Body of pancreas (tissue), 4 donors: ENCODE results near the gene HSD17B10. TPM values are rescaled to one million over a fixed set of nuclear protein-coding genes. Genes with fewer than 3 reads are reported as not detected.
A peak's percentile ranks its signal among the peaks of the same experiment; 100 is the strongest.

Experiments
- ATAC-seq: fragments of 150-250 bp; one replicate; pipeline ENCODE4 v1.9.1; 2016
- DNase-seq, 4 donors: peaks; one replicate each; pipeline ENCODE4 v3.0.0-alpha.2; 2019
- H3K27ac ChIP-seq, 4 donors: fragments of 200-600 bp; sonication (generic); 1 replicate in 3 of 4; 2 replicates in 1 of 4; pipeline versions ENCODE4 v1.5.1 to v1.6.1; 2016 to 2019; ENCODE audit warnings: mild to moderate bottlenecking in 1 of 4, mixed read lengths in 1 of 4, moderate library complexity in 1 of 4
- H3K27me3 ChIP-seq, 2 donors: fragments of 200-600 bp; sonication (generic); one replicate each; pipeline ENCODE4 v1.6.0; 2016; ENCODE audit warnings: mild to moderate bottlenecking in 1 of 2
- H3K36me3 ChIP-seq, 2 donors: fragments of 200-600 bp; sonication (generic); replicated peaks in 1 of 2; 2 replicates each; pipeline ENCODE4 v1.5.1; 2016; ENCODE audit warnings: low read depth in 2 of 2; ENCODE audit not compliant: insufficient read depth in 1 of 2
- H3K4me1 ChIP-seq: fragments of 200-600 bp; sonication (generic); one replicate; pipeline ENCODE4 v1.6.0; 2016
- H3K4me3 ChIP-seq, 2 donors: fragments of 200-600 bp; sonication (generic); 1 replicate in 1 of 2; 2 replicates in 1 of 2; pipeline ENCODE4 v1.5.1; 2016 to 2019
- H3K9me3 ChIP-seq, 3 donors: fragments of 200-600 bp; sonication (generic); 1 replicate in 2 of 3; 2 replicates in 1 of 3; pipeline ENCODE4 v1.5.1; 2016
- POLR2A ChIP-seq, 3 donors: fragments of 450-650 bp; IDR thresholded peaks; one replicate each; pipeline ENCODE4 v1.6.1; 2016; ENCODE audit warnings: antibody characterized with exemption in 3 of 3, mild to moderate bottlenecking in 2 of 3
- WGBS, 2 donors: methylation state at CpG; one replicate each; pipeline ENCODE4 v1.1.5; 2017; 5-methylcytosine and 5-hydroxymethylcytosine counted together
- intact Hi-C: fragments of 100-400 bp; cut with DNase I; formaldehyde crosslinking; loops from one replicate; pipeline ENCODE4 v1.15.1; 2023
- total RNA-seq, 2 donors: library from RNA; depleted of rRNA; stranded (reverse); fragments of >200 nt; gene quantifications; one replicate each; pipeline ENCODE4 v1.1.0, GENCODE V29; 2016
- TF ChIP-seq, protein P1 (sequence below), 7 experiments: fragments of 450-650 bp in 4 of 7; fragments of 200-600 bp in 3 of 7; sonication (generic) in 3 of 7; IDR thresholded peaks; one replicate each; pipeline ENCODE4 v1.5.1; 2016 to 2019; ENCODE audit warnings: antibody characterized with exemption in 7 of 7

Gene HSD17B10
- 10 to 100 TPM; 40.5 to 50.1 TPM for total RNA-seq

DNA sequence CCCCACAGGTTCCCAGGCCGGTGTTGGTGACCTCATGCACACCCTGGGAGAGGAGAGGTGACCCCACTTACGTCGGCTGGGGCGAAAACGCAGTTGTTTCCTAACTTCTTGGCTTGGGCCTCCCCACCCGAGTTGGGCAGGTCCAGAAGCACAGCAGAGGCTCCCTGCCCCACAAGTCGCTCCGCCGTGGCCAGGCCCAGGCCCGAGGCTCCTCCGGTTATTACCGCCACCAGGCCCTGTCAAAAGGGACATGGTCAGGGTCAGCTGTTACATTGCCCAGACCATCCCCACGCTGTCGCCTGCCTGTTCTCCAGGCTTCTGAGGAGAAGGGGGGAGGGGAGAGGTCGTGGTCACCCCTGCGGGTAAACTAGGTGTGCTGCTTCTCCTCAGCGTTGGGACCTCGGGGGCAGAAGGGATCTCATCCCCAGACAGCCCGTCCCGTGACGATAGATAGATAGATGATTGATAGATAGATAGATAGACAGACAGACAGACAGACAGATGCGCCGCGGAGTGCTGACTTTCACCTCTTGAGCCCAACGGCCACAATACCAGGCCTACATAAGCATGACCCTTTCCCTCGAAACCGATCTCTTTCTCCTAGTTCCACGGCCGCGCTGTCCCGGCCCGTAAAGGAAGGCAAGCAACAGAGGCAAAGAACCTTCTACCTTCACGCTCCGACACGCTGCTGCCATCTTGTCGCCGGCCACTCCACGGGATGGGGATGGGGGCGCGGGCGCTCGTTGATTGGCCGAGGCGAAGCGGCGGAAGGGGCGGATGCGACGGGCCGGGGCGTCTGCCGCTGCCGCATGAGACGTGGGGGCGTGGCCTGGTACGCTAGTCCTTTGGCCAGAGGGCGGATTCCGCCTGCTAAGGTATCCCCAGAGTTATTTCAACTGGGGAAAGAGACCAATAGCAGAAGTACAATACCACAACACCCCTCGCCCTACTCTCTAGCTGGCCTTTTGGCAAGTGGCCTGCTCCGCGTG lies at the start of gene HSD17B10:
Gene HSD17B10 (minus strand): TSS at position 720 of the 989 bp plus-strand sequence. CDS start 25 bp downstream, at position 695.
- Histone ChIP-seq H3K27me3 (no peaks in the 10 kb centered on the region), H3K9me3 (no peaks in the 10 kb centered on the region), H3K36me3 (no peaks in the 10 kb centered on the region), H3K4me1 (peaks cover 12% of the 10 kb centered on the region), H3K27ac (peak within 1 kb of the TSS in 2 of 4 donors; percentile 68 to 76), H3K4me3 (peak within 1 kb of the TSS; percentile 24 to 45)
- ATAC-seq (peak; percentile 99), DNase-seq (peak; percentile 88 to 93 (median 92))
- intact Hi-C loops, result loop anchor here (10.0 kb wide), 1 partner anchor 119 kb away; no protein-coding TSS in a partner anchor
- WGBS, 2 donors, result 0 to 2% methylated on average over 9 to 45 of the region's 61 CpGs
- TF ChIP-seq, protein P1, sequence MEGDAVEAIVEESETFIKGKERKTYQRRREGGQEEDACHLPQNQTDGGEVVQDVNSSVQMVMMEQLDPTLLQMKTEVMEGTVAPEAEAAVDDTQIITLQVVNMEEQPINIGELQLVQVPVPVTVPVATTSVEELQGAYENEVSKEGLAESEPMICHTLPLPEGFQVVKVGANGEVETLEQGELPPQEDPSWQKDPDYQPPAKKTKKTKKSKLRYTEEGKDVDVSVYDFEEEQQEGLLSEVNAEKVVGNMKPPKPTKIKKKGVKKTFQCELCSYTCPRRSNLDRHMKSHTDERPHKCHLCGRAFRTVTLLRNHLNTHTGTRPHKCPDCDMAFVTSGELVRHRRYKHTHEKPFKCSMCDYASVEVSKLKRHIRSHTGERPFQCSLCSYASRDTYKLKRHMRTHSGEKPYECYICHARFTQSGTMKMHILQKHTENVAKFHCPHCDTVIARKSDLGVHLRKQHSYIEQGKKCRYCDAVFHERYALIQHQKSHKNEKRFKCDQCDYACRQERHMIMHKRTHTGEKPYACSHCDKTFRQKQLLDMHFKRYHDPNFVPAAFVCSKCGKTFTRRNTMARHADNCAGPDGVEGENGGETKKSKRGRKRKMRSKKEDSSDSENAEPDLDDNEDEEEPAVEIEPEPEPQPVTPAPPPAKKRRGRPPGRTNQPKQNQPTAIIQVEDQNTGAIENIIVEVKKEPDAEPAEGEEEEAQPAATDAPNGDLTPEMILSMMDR (IDR thresholded peaks at IDR 0.05), result no peak
- TF ChIP-seq POLR2A (IDR thresholded peaks at IDR 0.05), result peak in 2 of 3 donors; percentile 63 to 66

DNA sequence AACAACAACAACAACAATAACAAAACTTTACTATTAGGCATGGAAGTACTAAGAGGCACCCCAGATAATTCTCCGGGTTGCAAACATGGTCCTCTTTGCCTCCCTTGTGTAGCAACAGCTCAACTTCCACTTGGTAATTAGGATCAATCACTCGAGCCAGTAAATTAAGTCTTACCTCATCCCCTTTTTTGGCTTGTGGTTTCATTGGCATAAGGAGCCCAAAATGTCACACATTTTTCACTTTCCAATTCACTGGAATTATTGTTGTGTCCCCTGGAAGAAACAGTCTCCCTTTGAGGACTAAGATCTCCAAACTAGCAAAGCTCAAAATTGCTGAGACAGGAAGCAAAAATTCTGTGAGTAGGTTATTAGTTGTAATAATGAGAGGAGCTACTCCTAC lies 49.2 kb upstream of the HSD17B10 start:
- H3K4me3 ChIP-seq, result no peak overlapping the region
- DNase-seq, result no peak
- no peaks in the 10 kb centered on the region for H3K9me3 ChIP-seq
- no peak for ATAC-seq
- WGBS, 2 donors, result 43 to 61% methylated on average over 2 of the region's 2 CpGs
- H3K36me3 ChIP-seq, result no peaks in the 10 kb centered on the region
- no peaks in the 10 kb centered on the region for H3K27me3 ChIP-seq
- no peak for TF ChIP-seq POLR2A (IDR thresholded peaks at IDR 0.05)
- TF ChIP-seq, protein P1 (IDR thresholded peaks at IDR 0.05), result no peak
- no peak overlapping the region for H3K27ac ChIP-seq
- H3K4me1 ChIP-seq, result no peaks in the 10 kb centered on the region
- intact Hi-C loops, result no loop called here

DNA sequence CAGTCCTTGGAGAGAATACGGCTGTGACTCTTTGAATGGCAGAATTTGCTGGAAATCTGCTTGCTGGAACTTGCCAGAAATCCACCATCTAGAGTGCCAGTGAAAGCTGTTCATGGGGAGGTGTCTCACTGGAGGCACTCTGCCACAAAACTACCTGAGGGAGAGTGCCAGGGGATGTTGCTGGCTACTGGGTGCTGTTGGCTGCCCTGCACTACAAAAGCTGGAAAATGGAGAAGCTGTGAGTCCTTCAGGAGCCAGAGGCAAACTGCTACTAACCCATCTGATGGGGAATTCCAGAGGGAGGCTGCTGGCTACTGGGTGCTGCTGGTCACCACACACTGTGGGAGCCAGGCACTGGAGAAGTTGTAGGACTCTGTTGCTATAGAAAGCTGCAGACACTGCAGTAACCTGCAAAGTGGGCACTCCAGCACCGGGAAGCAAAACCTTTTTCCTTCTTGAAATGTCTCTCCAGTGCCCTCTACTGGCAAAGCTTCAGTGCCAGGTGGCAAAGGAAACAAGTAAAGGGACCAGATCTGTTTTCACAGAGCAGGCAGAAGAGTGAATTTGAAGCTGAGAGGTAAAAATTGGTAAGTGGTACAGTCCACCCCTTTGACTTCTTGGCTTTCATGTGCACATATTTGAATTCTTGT lies 47.8 kb upstream of the HSD17B10 start:
- no peaks in the 10 kb centered on the region for H3K36me3 ChIP-seq
- TF ChIP-seq, protein P1 (IDR thresholded peaks at IDR 0.05), result peak; percentile 41 to 66 (median 50)
- no peak for TF ChIP-seq POLR2A (IDR thresholded peaks at IDR 0.05)
- H3K27me3 ChIP-seq, result no peaks in the 10 kb centered on the region
- H3K4me1 ChIP-seq, result no peaks in the 10 kb centered on the region
- DNase-seq (peak; percentile 66 to 82 (median 76)), ATAC-seq (peak; percentile 77)
- no peak overlapping the region for H3K27ac ChIP-seq
- intact Hi-C loops, result no loop called here
- H3K9me3 ChIP-seq, result no peaks in the 10 kb centered on the region
- H3K4me3 ChIP-seq, result no peak overlapping the region
- WGBS, 2 donors, result 0 to 31% methylated on average over 1 to 2 of the region's 2 CpGs

DNA sequence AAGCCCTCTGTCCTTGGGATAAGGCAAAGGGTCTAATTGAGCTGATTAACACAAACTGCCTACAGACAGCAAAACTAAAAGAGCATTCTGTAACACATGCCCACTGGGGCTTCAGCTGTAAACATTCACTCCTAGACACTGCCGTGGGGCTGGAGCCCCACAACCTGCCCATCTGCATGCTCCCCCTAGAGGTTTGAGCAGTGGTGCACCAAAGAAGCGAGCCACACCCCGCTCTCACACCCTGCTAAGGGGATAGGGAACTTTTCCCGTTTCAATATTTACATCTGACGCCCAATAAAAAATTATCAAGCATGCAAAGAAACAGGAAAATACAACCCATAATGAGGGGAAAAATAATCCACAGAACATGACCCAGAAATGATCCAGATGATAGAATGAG lies 46.9 kb upstream of the HSD17B10 start:
- 18% methylated on average over 5 of the region's 5 CpGs; no CpG with 5 or more reads in 1 of the 2 donors for WGBS, 2 donors
- DNase-seq, result peak; percentile 12 to 41 (median 16)
- TF ChIP-seq, protein P1 (IDR thresholded peaks at IDR 0.05), result peak in 6 of 7 experiments; percentile 9 to 39 (median 22)
- no peak for TF ChIP-seq POLR2A (IDR thresholded peaks at IDR 0.05)

More for the DNA sequence above, 46.9 kb upstream of the HSD17B10 start:
- H3K4me1 ChIP-seq, result no peaks in the 10 kb centered on the region
- no peak overlapping the region for H3K4me3 ChIP-seq
- intact Hi-C loops, result no loop called here
- ATAC-seq, result no peak
- H3K27me3 ChIP-seq, result no peaks in the 10 kb centered on the region
- H3K36me3 ChIP-seq, result no peaks in the 10 kb centered on the region
- H3K9me3 ChIP-seq, result no peaks in the 10 kb centered on the region
- H3K27ac ChIP-seq, result no peak overlapping the region
